ENCODE data around the gene TNIP1.
A peak's percentile ranks its signal among the peaks of the same experiment; 100 is the strongest.

The TNIP1 gene

GRCh38 chr5:151063142-151063989 lies 17.5 kb downstream of the TNIP1 start:
- no peak for DNase-seq

DNA sequence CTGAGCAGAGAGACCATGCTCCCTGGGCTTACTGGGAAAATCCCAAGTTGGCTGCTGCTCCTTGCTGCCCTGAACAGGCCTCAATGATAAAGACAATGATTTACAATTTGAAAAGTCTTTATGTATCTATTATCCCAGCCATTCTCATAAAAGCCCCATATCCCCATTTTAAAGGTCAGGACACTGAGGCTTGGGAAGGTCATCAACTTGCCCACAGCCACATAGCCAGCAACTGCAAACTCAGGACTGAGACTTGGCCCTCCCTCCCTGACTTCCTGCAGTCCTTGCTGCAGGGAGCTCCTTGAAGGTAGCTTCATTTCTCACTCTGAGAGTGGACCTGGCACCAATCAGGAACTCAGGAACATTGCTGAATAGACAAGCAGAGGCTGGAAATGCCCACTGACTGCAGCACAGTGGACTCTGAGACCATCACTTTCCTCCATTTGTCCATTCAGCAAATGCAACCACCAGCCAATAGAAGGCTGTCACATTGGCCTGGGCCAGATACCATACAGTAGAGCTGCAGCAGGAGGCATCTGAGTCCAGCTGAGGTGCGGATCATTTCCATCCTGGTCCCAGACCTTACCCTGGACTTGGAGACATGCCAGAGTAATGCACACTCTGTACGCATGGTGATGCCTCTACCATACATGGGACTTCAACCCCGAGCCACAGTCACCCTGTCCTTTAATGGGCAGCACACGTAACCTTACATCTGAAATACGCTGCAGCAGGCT lies 18.3 kb downstream of the TNIP1 start:
- no peak for DNase-seq

- no peak for DNase-seq
Measured at GRCh38 chr5:151060742-151061141, 20.1 kb downstream of the TNIP1 start.

DNA sequence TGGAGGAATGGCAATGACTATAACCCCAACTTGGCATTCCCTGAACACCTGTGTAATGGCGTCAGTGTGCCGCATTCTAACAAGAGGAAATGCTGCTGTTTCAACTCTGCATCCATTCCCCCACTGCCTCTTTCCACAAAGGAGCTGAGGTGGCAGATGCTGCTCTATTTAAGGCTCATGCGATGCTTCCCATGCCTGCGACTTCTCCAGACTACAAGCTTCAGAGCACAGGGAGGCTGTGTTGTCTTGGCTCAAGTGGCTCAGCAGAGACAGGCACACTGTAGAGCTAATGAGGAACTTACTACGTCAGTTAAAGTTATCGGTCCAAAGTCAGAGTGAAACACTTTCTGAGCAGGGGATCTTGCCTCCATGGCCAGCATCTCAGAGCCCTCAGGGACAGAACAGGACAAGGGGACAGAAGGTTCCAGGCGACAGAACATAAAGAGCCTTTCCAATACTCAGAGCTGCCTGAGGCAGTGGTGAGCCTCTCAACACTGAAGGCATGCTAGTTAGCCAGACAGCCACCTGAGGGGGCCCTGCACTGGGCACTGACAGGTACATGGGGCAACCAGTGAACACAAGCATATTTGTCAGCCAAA lies 21.8 kb downstream of the TNIP1 start:
- no peak for DNase-seq

DNA sequence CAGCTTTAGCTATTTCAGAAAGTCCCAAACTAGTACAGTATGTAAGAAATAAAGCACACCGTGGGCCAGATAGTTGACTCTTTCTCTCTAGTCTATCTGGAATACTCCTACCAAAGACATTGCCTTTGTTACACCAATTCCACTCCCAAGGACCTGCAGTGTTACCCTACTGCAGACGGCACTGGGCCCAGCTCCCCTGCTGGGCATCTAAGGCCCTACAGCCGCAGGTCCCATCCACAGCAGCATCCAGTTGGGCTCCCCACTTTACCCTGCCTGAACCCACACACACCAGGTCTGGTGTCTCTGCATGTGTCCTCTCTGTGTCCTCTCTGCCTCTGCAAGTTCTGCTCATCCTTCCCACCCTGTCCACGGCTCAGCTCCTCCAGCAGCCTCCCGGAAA lies 22.5 kb downstream of the TNIP1 start:
- DNase-seq = no peak

GRCh38 chr5:151056379-151057325 lies 24.2 kb downstream of the TNIP1 start:
- DNase-seq = no peak

GRCh38 chr5:151055336-151055735 lies 25.5 kb downstream of the TNIP1 start:
- no peak for DNase-seq

DNA sequence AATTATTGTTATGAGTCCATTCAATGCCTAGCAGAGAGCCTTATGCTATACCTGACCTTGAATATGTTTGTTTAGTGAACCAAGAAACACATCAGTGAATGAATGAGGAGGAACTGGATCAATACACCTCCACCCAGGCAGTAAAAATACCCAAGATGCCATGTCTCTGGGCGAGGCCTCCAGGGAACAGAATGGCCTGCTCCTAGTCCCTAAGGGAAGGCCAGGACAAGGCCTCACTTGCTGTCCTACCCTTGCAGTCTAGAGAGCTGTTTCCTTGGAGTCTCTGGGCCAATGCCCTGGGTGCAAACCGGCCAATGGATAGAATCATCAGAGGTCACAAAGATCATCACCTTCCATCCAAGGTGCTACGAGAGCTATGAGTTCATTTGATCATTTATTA lies 26.1 kb downstream of the TNIP1 start:
- DNase-seq = no peak

GRCh38 chr5:151053796-151054462 lies 26.9 kb downstream of the TNIP1 start:
- DNase-seq = no peak

GRCh38 chr5:151052836-151053235 lies 28.0 kb downstream of the TNIP1 start:
- DNase-seq = no peak

DNA sequence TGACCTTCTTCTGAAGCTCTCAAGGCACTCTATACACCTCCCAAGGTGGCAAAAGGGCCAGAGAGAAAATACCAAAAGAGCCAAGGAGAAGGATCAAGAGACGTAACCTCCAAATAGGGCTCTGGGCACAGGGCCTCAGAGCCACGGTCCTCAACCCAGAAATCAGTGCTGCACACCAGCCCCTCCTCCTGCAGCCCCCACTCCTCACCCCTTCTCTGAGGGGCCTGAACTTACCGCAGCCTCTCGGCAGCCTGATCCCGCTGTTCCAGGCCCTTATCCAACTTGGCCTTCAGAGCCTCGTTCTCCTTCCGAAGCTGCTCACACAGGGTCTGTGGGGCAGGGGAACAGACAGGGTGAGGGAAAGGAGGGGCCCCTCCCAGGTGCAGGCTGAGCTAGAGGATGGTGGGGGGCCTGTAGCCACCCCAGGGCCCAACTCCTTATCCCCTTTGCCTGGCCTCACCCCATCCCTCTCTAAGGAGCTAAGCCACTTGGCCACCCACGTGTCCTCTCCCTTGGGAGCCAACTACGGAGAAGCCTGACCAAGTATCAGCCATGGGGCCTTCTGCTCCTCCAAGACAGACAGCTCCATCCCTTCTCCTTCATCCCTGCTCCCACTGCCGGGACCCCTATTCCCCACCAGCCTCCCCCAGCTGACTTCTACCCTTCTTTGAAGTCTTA lies 28.8 kb downstream of the TNIP1 start:
- DNase-seq = no peak

DNA sequence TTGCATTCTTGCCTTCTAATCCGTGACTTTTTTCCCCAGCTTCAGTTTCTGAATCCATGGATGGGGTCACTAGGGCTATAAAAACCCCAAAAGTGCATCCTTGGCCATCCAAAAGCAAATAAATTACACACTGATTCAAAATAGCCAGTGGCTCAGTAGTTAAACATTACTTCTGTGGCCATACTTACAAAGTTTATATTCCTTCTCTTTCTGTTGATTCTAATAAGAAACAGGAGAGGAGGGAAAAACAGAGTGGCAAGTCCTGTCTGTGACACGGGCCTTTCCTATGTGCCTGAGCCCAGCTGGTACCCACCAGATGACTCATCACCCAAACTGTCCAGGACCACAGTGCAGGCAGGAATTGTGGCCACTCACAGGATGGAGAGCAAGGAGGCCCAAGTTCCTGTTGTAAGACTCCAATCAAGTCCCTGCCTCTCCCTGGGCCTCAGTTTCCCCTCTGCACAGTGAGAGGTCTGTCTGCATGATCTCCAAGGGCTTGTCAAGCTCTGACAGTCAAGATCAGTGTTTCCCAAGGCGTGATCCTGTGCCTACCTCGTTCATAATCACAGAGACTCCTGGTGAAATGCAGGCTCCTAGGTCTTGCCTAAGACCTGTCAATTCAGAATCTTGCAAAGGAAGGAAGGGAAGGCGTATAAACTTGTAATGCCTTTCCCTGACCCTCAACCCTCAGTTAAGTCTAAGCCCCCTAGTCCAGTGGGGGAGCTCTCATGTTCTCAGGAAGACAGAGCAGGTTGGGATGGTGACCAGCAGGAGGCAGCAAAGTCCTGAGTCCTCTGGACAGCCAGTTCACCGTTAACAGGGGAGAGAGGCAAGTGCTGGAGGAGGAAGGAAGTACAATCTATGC lies 29.5 kb downstream of the TNIP1 start:
- peak in 1 of 2 experiments; percentile 25 for DNase-seq

- no peak for DNase-seq
Measured at GRCh38 chr5:151048526-151048925, 32.3 kb downstream of the TNIP1 start.

- DNase-seq = no peak
Measured at GRCh38 chr5:151047814-151048425, 32.9 kb downstream of the TNIP1 start.

DNA sequence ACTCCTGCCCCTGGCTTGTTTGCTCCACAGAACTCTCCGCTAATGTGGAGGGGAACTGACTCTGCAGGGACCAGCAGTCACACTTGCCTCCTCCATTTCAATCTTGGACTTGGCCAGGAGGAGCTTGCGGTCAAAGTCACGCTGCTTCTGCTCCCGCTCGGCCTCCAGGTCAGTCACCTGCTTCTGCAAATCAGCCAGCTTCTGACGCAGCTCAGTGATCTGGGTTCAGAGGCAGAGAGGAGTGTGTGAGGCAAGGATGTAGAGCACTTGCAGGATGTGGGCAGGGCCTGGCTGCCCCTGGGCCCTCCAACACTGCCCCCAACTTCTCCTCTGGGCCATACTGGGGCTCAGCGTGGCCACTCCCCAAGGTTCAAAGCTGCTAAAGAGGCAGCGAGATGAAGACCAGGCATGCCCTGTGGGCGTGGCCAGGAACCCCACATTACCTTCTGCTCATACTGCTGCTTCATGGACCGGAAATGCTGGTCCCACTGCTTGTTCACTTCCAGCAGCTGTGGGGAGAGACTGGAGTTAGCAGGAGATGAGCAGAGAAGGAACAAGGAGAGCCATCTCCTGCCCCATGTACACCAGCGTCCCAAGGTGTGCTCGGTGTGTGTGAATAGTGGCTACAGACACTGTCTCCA lies 38.3 kb downstream of the TNIP1 start:
- DNase-seq = no peak

DNA sequence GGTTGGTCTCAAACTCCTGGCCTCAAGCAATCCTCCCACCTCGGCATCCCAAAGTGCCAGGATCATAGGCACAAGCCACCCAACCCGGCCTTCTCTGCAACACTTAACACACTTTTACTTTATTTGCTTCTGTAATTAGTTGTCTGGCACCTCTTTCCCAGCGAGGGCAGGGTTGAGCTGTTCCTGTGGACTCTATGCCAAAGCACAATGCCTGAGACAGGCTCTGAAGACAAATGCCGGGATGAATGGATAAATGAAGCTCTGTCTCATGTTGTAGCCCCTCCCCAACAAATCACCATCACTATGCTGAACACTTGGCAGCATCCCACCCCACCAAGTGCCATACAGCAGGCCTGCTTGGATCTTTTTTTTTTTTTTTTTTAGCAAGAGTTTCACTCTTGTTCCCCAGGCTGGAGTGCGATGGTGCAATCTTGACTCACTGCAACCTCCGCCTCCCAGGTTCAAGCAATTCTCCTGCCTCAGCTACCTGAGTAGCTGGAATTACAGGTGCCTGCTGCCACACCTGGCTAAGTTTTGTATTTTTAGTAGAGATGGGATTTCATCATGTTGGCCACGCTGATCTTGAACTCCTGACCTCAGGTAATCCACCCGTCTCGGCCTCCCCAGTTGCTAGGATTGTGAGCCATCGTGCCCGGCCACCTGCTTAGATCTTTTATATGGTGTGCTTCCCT lies 39.1 kb downstream of the TNIP1 start:
- DNase-seq = no peak

GRCh38 chr5:151040211-151040747 lies 40.6 kb downstream of the TNIP1 start:
- DNase-seq = no peak

DNA sequence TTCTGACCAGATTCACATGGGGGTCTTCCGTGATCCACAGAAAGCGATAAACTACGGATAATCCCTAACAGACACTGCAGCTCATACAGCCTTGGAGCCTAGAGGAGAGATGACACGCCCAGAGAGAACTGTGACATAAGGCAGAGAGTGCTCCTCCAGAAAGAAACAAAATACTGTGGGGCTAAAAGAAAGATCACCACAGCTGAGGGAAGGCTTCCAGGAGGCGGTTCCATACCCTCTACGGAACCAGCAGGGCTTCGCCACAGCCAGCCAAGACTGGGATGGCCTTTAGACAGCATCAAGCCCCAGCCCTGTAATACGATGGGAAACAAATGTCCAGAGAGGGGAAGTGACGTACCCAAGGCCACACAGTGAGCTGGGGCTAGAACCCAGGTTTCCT lies 41.2 kb downstream of the TNIP1 start:
- no peak for DNase-seq

- no peak for DNase-seq
Measured at GRCh38 chr5:151038801-151039238, 42.0 kb downstream of the TNIP1 start.

Measured in NCI-H2081 (cell line).